Memory B cell (primary cell): ENCODE measurements around the gene LAMB1.

ENCODE experiments used
- ATAC-seq: fragments of 150-1000 bp; cut with Tn5 transposase; 2 replicates; pipeline ENCODE4 v1.10.0; 2021; ENCODE audit warnings: low read depth, mild to moderate bottlenecking, moderate library complexity
- DNase-seq, 2 donors: peaks; one replicate each; pipeline ENCODE4 v3.0.0; 2022; ENCODE audit warnings: low spot score in 2 of 2
- H3K27ac Mint-ChIP-seq: one replicate; pipeline ENCODE4 v1.8.0; 2022; ENCODE audit warnings: mild to moderate bottlenecking, moderate library complexity, mixed read lengths
- H3K27me3 Mint-ChIP-seq: one replicate; pipeline ENCODE4 v1.8.0; 2022; ENCODE audit warnings: mixed read lengths
- H3K36me3 Mint-ChIP-seq: one replicate; pipeline ENCODE4 v1.8.0; 2022; ENCODE audit warnings: mild to moderate bottlenecking, mixed read lengths
- H3K4me1 Mint-ChIP-seq: one replicate; pipeline ENCODE4 v1.8.0; 2022; ENCODE audit warnings: mixed read lengths
- H3K4me3 Mint-ChIP-seq: one replicate; pipeline ENCODE4 v1.8.0; 2022; ENCODE audit warnings: mild to moderate bottlenecking, moderate library complexity, mixed read lengths
- H3K9me3 Mint-ChIP-seq: one replicate; pipeline ENCODE4 v1.8.0; 2022; ENCODE audit warnings: mixed read lengths

Gene LAMB1

GRCh38 chr7:108012499-108013430 lies 9.8 kb upstream of the LAMB1 start:
- H3K27me3 Mint-ChIP-seq = peaks cover 4% of the 10 kb centered on the region
- no peak overlapping the region for H3K4me3 Mint-ChIP-seq
- no peaks in the 10 kb centered on the region for H3K9me3 Mint-ChIP-seq
- no peaks in the 10 kb centered on the region for H3K36me3 Mint-ChIP-seq
- ATAC-seq = no peak
- H3K4me1 Mint-ChIP-seq = no peaks in the 10 kb centered on the region
- DNase-seq = no peak
- no peak overlapping the region for H3K27ac Mint-ChIP-seq

DNA sequence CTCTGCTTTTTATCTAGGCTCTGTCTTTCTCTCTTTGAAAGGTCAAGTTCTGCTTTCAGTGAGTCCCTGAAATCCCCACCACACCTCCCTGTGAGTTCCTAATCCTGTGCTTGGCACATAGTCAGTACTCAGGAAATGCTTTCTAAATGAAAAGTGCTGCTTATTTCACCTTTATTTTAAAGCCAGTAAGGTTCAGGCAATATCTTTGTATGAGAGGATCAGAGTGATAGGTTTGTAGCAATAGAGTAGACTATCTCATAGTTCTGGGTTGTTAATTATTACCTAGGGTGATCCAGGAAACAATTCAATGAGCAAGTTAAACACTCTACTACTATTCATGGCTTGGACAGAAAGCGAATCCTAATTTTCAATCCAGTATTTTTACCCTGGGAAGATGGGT lies 7.4 kb upstream of the LAMB1 start:
- no peak for DNase-seq
- Mint-ChIP-seq H3K9me3 (no peaks in the 10 kb centered on the region), H3K27ac (no peak overlapping the region), H3K36me3 (no peaks in the 10 kb centered on the region), H3K4me3 (no peak overlapping the region), H3K4me1 (no peaks in the 10 kb centered on the region), H3K27me3 (peaks cover 11% of the 10 kb centered on the region)
- no peak for ATAC-seq

DNA sequence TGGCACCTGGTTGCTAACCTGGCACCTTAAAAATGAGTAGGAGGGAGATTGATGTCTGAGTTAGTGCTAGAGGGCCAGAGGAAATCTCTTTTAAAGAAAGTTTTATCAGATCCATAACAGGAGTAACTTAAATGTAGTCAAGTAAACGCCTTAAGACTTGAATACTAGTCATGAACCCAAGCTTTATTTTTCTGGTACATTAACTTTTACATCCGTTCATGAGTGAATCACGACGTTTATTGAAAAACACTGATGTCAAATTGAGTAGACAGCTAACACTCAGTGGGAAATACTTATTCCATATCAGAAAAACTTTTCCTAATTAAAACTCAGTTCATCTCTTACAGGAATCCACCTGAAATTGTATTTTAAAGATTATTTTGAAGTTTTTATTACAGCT lies 6.9 kb upstream of the LAMB1 start:
- Mint-ChIP-seq H3K36me3 (no peaks in the 10 kb centered on the region), H3K27me3 (peaks cover 14% of the 10 kb centered on the region), H3K4me1 (no peaks in the 10 kb centered on the region), H3K27ac (no peak overlapping the region), H3K4me3 (no peak overlapping the region), H3K9me3 (no peaks in the 10 kb centered on the region)
- DNase-seq = no peak
- ATAC-seq = no peak

DNA sequence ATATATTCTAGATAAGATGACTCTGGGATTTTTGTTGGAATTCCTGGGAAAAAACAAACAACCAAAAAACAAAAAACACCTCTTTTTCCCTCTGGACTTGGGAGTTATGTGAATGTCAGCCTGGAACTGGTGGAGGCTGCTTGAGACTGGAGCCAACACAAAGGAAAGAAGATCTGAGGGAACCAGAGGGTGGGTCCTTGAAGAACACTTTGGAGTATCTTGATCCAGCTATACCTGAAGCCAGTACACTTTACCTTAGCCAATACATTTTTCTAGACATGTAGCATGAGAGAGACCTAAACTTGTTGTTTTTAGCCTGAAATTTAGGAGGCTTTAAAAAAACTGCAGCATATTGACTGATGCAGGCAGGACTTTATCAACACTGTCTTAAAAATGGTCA lies 5.9 kb upstream of the LAMB1 start:
- H3K27ac Mint-ChIP-seq = no peak overlapping the region
- H3K27me3 Mint-ChIP-seq = peaks cover 19% of the 10 kb centered on the region

DNA sequence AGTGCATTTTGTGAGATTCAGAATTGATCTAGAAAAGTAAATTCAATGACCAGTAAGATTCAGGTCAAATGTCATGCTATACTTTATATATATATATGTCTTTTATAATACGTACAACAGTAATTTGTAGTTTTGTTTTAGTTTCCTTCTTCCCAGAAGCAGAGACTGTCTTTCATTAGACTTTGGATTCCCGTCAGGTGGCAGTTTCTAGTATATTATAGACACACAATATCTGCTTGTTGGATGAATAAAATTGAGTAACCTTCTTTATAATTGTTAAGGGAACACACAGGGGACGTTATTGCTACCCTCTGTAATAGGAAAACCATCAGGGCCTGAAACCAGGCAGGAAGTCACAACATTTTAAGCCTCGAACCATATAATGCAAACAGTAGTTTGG lies 5.3 kb upstream of the LAMB1 start:
- peaks cover 19% of the 10 kb centered on the region for H3K27me3 Mint-ChIP-seq
- ATAC-seq (no peak), DNase-seq (no peak)
- H3K4me1 Mint-ChIP-seq = peaks cover 4% of the 10 kb centered on the region
- no peak overlapping the region for H3K4me3 Mint-ChIP-seq
- H3K36me3 Mint-ChIP-seq = peaks cover 3% of the 10 kb centered on the region
- no peak overlapping the region for H3K27ac Mint-ChIP-seq
- no peaks in the 10 kb centered on the region for H3K9me3 Mint-ChIP-seq

More for the DNA sequence above, 5.9 kb upstream of the LAMB1 start:
- no peak for DNase-seq
- Mint-ChIP-seq H3K36me3 (peaks cover 3% of the 10 kb centered on the region), H3K4me3 (no peak overlapping the region), H3K4me1 (peaks cover 4% of the 10 kb centered on the region), H3K9me3 (no peaks in the 10 kb centered on the region)
- ATAC-seq = no peak

- Mint-ChIP-seq H3K27ac (no peak overlapping the region), H3K4me3 (no peak overlapping the region), H3K4me1 (peaks cover 4% of the 10 kb centered on the region), H3K27me3 (peaks cover 19% of the 10 kb centered on the region), H3K36me3 (peaks cover 3% of the 10 kb centered on the region), H3K9me3 (no peaks in the 10 kb centered on the region)
- no peak for DNase-seq
- ATAC-seq = no peak
Measured at GRCh38 chr7:108007762-108008161, 4.8 kb upstream of the LAMB1 start.

- H3K4me3 Mint-ChIP-seq = no peak overlapping the region
- H3K27me3 Mint-ChIP-seq = peaks cover 19% of the 10 kb centered on the region
- no peaks in the 10 kb centered on the region for H3K9me3 Mint-ChIP-seq
Measured at GRCh38 chr7:108007261-108007660, 4.3 kb upstream of the LAMB1 start.

DNA sequence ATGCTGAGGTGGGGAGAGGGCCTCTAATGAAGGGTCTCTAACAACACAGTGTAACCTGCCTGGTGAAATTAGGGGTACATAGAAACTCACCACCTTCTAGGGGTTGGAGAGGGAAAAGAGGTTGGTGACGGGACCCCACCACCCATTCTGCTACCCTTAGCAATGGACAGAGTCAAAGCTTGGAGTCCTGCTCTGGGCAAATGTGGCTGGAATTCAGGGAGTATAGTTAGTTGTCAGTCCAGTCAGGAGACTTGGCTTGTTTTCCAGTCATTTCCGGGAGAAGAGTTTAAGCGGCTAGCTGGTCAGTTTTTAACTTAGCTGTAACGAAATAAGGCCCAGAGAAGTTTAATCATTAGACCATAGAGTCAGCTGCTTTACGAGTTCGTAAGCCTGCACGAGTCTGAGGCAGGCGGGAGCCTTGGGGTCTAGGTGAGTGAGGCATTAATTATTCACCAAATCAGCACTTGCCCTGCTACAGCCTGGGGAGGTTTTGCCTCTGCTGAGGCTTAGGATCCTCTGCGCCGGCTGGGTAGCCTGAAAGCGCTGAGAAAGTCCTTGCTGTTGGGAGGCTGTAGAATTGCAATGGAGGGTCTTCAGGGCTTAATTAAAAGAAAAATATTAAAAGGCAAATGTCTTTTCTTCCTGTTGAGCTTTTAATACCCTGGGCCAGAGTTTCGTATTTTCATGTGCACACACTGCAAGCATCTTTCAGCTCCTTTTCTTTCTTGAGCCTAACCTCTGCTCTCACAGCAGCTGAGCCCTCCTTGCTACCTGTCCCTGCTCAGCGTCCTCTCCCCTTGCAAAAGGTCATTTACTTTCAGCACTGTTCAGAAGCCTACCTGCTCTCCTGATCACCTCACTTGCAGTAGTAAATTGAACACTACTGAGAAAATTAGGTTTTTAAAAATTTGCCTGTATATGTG lies 1.5 kb upstream of the LAMB1 start:
- H3K9me3 Mint-ChIP-seq = no peaks in the 10 kb centered on the region
- no peak for DNase-seq
- H3K36me3 Mint-ChIP-seq = peaks cover 3% of the 10 kb centered on the region
- H3K4me3 Mint-ChIP-seq = peak overlapping the region; percentile 68
- peaks cover 7% of the 10 kb centered on the region for H3K4me1 Mint-ChIP-seq
- H3K27me3 Mint-ChIP-seq = peaks cover 26% of the 10 kb centered on the region
- no peak overlapping the region for H3K27ac Mint-ChIP-seq
- no peak for ATAC-seq

More at GRCh38 chr7:108007261-108007660, 4.3 kb upstream of the LAMB1 start:
- no peak for DNase-seq
- no peak overlapping the region for H3K27ac Mint-ChIP-seq
- peaks cover 3% of the 10 kb centered on the region for H3K36me3 Mint-ChIP-seq
- no peak for ATAC-seq
- H3K4me1 Mint-ChIP-seq = peaks cover 4% of the 10 kb centered on the region

DNA sequence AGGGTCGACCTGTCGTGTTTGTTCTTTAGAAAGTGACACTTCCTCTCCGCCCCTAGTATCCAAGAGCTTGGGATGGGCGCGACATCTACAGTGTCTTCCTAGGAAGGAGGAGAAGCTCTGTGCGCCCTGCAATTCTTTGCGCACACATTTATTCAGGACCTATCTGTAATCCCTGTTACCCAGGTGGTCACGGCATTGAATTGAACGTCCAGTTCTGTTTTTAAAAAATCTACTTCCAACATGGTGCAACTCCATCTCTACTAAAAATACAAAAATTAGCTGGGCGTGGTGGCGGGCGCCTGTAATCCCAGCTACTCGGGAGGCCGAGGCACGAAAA lies 606 bp upstream of the LAMB1 start:
- no peaks in the 10 kb centered on the region for H3K9me3 Mint-ChIP-seq
- H3K4me1 Mint-ChIP-seq = peaks cover 7% of the 10 kb centered on the region
- H3K4me3 Mint-ChIP-seq = peak overlapping the region; percentile 68
- peaks cover 3% of the 10 kb centered on the region for H3K36me3 Mint-ChIP-seq
- no peak for ATAC-seq
- peaks cover 25% of the 10 kb centered on the region for H3K27me3 Mint-ChIP-seq
- DNase-seq = no peak
- H3K27ac Mint-ChIP-seq = no peak overlapping the region

DNA sequence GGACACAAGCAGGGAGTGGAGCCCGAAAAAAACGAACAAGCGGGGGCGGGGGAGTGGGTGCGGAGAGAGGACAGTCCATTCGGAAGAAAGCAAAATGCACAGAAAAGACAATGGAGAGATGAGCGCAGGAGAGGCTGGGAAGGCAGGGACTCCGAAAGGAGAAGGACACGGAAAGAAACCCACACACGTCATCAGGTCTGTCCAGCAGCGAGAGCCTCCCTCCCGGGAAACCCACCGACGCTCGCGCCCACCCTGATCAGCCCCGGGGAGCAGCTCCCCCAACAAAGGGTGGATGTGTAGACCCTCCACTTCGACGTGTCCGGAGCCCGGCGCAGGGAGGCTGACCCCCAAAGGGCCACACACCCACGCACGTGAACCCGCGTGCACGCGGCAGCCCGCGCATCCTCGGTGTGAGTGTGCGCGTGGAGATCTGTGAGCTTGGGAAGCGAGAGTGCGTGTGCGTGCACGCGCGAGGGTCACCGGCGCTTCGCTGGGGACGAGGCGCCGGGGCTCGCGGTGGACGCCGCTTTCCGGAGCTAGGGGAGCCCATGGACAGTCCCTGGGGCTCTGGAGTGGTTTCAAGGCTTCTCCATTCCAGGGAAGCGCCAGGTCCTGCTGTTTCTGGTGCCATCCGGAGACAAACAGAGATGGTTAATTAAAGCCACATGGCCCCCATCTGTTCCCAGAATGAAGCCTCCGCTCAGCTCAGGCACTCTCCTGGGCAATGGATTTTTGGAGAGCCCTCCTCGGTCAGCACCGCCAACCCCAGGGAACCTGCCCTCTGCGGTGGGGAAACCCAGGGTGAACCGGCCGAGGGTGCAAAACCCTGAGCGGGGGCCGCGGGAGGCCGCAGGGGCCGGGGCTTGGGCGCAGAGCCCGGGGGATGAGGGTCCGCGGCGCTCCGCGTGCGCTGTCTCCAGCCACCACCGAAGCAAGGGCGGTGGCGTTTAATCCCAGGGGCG lies 916 bp downstream of the LAMB1 start:
- peaks cover 7% of the 10 kb centered on the region for H3K4me1 Mint-ChIP-seq
- no peaks in the 10 kb centered on the region for H3K9me3 Mint-ChIP-seq
- peaks cover 3% of the 10 kb centered on the region for H3K36me3 Mint-ChIP-seq
- ATAC-seq = no peak
- H3K4me3 Mint-ChIP-seq = peak overlapping the region; percentile 71
- no peak for DNase-seq
- H3K27me3 Mint-ChIP-seq = peaks cover 23% of the 10 kb centered on the region
- no peak overlapping the region for H3K27ac Mint-ChIP-seq

DNA sequence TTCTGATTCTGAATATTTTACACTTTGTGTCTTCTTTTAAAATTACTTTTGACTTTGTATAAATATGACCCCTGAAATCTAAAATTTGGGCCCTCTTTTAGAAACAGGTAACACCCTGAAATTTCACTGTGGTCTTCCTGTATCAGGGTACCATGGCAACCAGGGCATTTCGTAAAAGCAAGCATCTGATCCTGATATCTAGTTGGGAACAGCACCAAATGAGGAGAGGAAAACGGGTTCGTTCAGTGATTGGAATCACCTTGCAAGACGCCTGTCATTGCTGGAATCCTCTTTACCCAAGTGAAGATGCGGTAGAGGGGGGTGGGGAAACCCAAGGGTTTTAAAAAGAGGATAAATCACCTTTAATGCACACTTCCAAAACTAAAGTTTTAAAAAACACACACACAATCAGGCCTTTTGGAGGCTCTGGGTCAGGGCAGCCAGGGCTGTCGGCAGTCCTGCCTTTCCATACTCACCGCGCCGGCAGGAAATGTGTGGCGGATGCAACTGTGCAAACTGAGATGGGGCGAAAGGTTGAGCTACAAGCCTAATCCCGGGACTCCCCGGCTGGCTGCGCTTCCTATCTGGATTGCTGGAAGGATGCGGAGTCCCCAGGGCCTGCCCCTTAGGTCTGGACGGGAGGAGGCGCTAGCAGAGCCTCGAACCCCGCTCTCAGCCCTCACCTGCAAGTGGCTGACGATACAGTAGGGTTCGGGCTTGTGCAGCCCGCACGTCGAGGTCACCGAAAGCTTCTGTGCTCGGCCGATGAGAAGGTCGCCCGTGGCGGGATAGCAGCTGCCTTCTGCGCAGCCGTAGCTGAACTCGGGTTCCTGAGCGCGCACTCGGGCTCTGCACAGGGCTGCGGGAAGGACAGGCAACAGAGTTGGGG lies 1.8 kb downstream of the LAMB1 start:
- peaks cover 7% of the 10 kb centered on the region for H3K4me1 Mint-ChIP-seq
- H3K27me3 Mint-ChIP-seq = peaks cover 20% of the 10 kb centered on the region
- peak overlapping the region; percentile 68 for H3K4me3 Mint-ChIP-seq
- ATAC-seq (no peak), DNase-seq (no peak)
- H3K9me3 Mint-ChIP-seq = no peaks in the 10 kb centered on the region
- peaks cover 3% of the 10 kb centered on the region for H3K36me3 Mint-ChIP-seq
- no peak overlapping the region for H3K27ac Mint-ChIP-seq

DNA sequence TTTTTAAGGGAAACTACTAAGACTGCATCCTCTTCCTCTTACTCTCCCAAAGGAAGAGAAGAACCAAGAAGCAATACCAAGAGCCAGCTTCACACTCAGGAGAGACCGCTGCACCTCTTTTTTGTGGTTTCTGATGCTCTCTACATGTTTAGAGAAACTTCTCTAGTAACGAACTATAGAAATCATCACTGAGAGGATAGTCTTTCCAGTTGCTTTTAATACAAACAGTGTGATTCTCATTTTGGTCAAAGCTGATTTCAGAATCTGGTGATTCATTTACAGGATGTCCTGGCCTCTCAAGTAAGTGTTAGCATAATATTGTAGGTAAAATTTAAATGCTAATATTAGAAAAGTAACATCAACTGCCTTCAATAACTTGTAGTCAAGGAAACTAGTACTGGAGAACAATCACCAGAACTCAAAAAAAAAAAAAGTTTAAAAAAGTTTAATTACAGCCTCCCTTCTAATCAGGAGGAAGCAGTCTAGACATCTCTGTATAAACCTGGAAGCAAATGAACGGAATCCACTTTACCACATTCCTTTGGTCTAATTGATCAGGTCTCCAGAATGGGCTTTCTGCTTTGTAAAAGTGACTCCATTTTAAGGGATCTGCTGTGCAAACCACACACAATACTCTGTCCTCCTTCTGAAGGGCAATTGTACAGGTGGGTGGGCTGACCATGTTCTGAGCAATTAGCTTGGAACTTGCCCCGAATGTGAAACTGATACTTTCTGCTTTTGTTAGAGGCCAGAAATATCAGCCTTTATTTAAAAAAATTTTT lies 3.0 kb downstream of the LAMB1 start:
- Mint-ChIP-seq H3K4me3 (no peak overlapping the region), H3K27ac (no peak overlapping the region), H3K27me3 (peaks cover 18% of the 10 kb centered on the region)

More for the DNA sequence above, 3.0 kb downstream of the LAMB1 start:
- ATAC-seq (no peak), DNase-seq (no peak)
- Mint-ChIP-seq H3K9me3 (no peaks in the 10 kb centered on the region), H3K36me3 (peaks cover 3% of the 10 kb centered on the region), H3K4me1 (peaks cover 7% of the 10 kb centered on the region)
